HT-29 (cell line): ENCODE measurements around the gene GRAMD1B. TPM values are rescaled to one million over a fixed set of nuclear protein-coding genes. Genes with fewer than 3 reads are reported as not detected.

Experiments used
- DNase-seq: peaks from one replicate; pipeline ENCODE4 v3.0.0-alpha.2; 2015; ENCODE audit warnings: low spot score
- total RNA-seq: library from RNA; depleted of rRNA; stranded (reverse); fragments of >200 nt; shearing (Covaris generic); gene quantifications from 2 replicates; pipeline ENCODE4 v1.2.3, GENCODE V29; 2014

GRAMD1B gene
- total RNA-seq, 1 experiment from 2014 or later: 92.4 TPM

- no peak for DNase-seq
Measured at GRCh38 chr11:123409456-123410217, 20.4 kb upstream of the GRAMD1B start.

GRCh38 chr11:123410218-123410549, 19.9 kb upstream of the GRAMD1B start:
- DNase-seq: no peak

- no peak for DNase-seq
Measured at GRCh38 chr11:123413636-123414035, 16.4 kb upstream of the GRAMD1B start.

GRCh38 chr11:123416566-123416965, 13.5 kb upstream of the GRAMD1B start:
- DNase-seq: no peak

- DNase-seq: no peak
Measured at GRCh38 chr11:123418351-123419114, 11.5 kb upstream of the GRAMD1B start.

- DNase-seq: no peak
Measured at GRCh38 chr11:123419731-123420452, 10.2 kb upstream of the GRAMD1B start.

- DNase-seq: no peak
Measured at GRCh38 chr11:123421589-123421988, 8.5 kb upstream of the GRAMD1B start.

- DNase-seq: no peak
Measured at GRCh38 chr11:123425367-123425766, 4.7 kb upstream of the GRAMD1B start.

- no peak for DNase-seq
Measured at GRCh38 chr11:123426789-123427188, 3.3 kb upstream of the GRAMD1B start.

GRCh38 chr11:123427405-123427804, 2.7 kb upstream of the GRAMD1B start:
- no peak for DNase-seq

- DNase-seq: no peak
Measured at GRCh38 chr11:123428116-123428715, 1.9 kb upstream of the GRAMD1B start.

- DNase-seq: no peak
Measured at GRCh38 chr11:123429336-123429735, 733 bp upstream of the GRAMD1B start.

- DNase-seq: no peak
Measured at GRCh38 chr11:123430721-123431497, 840 bp downstream of the GRAMD1B start.

GRCh38 chr11:123431619-123432018, 1.6 kb downstream of the GRAMD1B start:
- DNase-seq: no peak

GRCh38 chr11:123434262-123434661, 4.2 kb downstream of the GRAMD1B start:
- no peak for DNase-seq

- DNase-seq: no peak
Measured at GRCh38 chr11:123434911-123435310, 4.8 kb downstream of the GRAMD1B start.

- DNase-seq: no peak
Measured at GRCh38 chr11:123437236-123437979, 7.3 kb downstream of the GRAMD1B start.

- no peak for DNase-seq
Measured at GRCh38 chr11:123438131-123438627, 8.1 kb downstream of the GRAMD1B start.

GRCh38 chr11:123439616-123440015, 9.5 kb downstream of the GRAMD1B start:
- DNase-seq: no peak

- no peak for DNase-seq
Measured at GRCh38 chr11:123441161-123441560, 11.1 kb downstream of the GRAMD1B start.
